ENCODE measurements around the gene KLC1. TPM values are rescaled to one million over a fixed set of nuclear protein-coding genes. Genes with fewer than 3 reads are reported as not detected.

The KLC1 gene
- total and polyA plus RNA-seq, 2 of the 8 experiments (the other 6 are each of a cell fraction or from before 2014, with no cell fraction given): 84.6 to 134 TPM

- no peak for TF ChIP-seq MAX (IDR thresholded peaks at IDR 0.05)
Observed at GRCh38 chr14:103718572-103718971, 89.6 kb downstream of the KLC1 start (continued).
